GM19328 (cell line): ENCODE results near the gene RRP7A.
"Not testable (repeated sequence)": the region's sequence is repeated elsewhere in the genome, so short reads cannot be mapped to it uniquely, and the experiment has no call there.

ENCODE experiments used
- ATAC-seq: cut with Tn5 transposase; IDR thresholded peaks from one replicate; pipeline ENCODE4 v1.9.1; 2021; ENCODE audit warnings: mild to moderate bottlenecking, moderate library complexity; ENCODE audit not compliant: unreplicated experiment

Gene RRP7A, protein sequence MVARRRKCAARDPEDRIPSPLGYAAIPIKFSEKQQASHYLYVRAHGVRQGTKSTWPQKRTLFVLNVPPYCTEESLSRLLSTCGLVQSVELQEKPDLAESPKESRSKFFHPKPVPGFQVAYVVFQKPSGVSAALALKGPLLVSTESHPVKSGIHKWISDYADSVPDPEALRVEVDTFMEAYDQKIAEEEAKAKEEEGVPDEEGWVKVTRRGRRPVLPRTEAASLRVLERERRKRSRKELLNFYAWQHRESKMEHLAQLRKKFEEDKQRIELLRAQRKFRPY

DNA sequence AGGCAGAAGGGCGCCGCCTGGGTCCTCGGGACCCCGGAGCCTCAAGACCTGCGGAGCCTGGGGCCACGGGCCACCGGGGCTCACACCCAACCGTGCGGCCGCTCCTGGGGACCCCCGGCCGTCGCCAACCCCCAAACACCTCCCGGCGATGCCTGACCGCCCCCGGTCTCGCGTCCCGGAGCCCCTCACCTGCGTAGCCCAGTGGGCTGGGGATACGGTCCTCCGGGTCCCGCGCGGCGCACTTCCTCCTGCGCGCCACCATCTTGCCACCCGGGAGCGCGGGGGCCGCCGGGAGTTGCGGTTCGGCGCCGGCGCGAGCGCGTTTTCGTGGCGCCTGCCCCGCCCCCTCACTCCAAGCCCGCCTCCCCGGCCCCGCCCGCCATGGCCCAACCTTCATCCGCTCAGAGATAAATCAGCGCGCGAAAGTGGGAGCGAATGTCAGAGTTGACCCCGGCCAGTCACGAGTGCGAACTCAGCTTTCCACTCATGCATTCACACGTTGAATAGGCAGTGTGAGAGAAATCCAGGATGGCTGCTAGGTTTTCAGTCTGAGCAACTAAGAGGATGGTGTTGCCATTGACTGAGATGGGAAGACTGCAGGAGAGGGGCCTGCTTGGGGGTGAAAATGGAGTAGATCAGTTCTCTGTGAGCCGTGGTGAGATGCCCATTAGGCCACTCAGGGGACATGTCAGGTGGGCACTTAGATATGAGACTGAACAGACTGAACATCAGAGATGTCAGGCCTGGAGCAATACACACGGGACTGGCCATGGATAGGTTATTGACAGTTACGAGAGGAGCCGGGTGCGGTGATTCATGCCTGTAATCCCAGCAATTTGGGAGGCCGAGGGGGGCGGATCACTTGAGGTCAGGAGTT, at the start of gene RRP7A:
Gene RRP7A, minus strand, starts transcription at position 272 of the 877 bp plus-strand sequence. Its CDS starts 10 bp downstream, at position 262.
- peak; percentile 65 for ATAC-seq

DNA sequence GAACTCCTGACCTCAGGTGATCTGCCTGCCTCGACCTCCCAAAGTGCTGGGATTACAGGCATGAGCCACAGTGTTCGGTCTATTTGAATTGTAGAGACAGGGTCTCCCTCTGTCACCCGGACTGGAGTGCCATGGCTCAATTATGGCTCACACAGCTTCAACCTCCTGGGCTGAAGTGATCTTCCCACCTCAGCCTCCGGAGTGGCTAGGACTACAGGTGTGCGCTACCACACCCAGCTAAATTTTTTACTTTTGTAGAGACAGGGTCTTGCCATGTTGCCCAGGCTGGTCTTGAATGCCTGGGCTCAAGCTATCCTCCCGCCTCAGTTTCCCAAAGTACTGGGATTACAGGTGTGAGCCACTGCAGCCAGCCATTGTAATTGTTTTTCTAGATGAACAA, 48.4 kb upstream of the RRP7A start:
- not testable (repeated sequence) for ATAC-seq

DNA sequence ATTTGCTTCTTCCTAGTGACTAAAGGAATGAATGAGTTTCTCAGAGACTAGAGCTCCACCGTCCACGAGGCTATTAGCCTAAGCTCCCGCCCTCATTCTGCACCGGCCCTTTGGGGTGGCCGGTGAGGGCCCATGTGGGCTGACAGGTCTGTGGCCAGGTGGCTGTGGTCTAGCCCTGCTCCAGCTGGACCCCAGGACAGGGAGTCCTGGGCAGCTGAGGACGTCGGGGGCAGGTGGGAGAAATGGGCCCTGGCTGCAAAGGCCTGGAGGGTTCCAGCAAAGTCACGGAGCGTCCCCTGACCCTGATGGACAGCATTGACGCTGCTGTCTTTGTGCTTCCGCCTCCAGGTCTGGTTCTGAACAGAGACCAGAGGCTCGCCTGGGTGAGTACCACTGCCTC, 46.4 kb upstream of the RRP7A start:
- ATAC-seq = no peak

DNA sequence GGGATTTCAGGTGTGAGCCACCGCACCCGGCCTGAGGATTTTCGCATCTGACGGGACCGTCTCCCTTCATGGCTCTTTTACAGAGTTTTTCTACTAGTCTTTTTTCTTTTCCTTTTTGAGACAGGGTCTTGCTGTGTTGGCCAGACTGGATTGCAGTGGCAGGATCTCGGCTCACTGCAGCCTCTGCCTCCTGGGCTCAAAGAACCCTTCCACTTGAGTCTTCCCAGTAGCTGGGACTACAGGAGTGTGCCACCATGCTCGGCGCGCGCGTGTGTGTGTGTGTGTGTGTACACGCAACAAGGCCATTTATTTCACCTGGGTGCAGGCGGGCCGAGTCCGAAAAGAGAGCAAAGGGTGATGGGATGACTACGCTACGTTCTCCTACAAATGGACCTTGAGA, 45.1 kb upstream of the RRP7A start:
- no peak for ATAC-seq

DNA sequence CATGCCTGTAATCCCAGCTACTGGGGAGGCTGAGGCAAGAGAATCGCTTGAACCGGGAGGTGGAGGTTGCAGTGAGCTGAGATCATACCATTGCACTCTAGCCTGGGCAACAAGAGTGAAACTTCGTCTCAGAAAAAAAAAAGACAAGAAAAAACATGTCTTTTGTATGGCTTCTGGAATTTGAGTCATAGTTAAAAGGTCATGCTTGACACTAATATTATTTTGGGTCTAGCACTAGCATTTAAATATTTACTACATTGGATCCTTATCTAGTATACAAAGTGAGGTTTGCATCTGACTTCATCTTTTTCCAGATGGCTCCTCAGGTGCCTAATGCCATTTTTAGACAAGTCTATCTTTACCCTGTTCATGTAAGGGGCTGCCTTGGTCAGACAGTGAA, 44.3 kb upstream of the RRP7A start:
- ATAC-seq = not testable (repeated sequence)

DNA sequence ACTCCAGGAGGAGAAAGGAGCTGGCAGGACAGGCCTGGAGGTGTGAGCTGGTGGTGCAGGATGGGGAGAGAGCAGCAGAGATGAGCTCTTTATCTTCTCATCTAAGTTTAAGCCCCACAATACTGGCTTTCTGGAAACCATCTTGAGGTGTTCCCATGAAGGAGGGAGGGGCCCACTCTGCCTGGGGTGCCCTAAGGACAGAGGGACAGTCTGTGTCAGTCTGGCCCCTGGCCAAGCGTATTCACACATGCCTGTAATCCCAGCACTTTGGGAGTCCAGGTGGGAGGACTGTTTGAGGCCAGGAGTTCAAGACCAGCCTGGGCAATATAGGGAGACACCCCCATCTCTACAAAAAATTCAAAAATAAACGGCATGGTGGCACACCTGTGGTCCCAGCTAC, 43.1 kb upstream of the RRP7A start:
- no peak for ATAC-seq

DNA sequence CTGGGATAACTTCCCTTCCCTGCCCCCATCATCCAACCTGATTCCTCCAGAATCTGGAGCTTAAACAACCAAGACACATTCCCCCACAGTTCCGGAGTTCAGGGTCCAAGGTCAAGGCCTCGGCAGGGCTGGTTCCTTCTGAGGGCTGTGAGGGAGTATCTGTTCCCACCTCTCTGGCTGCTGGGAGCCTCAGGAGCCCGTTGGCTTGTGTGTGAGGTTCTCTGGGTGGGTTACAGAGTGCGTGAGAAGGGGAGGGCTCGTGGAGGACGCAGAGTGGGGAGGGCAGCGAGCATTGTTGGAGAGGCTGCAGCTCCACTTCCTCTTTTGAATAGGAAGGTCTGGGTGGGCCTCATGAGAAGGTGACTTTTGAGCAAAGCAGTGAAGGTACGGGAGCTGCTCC, 42.7 kb upstream of the RRP7A start:
- ATAC-seq = no peak

DNA sequence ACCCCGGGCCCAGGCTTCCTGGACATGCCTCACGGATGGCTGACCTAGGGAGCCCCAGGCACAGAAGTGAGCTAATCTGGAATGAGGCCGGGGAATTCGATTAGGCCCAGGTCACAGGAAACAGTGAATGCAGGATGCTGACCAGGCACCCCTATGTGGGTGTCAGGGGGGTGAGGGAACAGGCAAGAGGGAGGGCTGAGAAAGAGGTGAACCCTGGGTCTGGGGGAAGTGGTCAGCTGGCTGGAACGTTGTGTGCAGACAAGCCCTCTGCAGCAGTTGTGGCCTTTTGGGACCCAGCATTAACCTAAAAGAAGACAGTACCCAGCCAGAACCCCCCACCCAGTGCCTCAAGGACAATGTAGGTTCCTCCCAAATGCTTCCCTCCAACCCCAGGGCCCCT, 42.3 kb upstream of the RRP7A start:
- no peak for ATAC-seq

DNA sequence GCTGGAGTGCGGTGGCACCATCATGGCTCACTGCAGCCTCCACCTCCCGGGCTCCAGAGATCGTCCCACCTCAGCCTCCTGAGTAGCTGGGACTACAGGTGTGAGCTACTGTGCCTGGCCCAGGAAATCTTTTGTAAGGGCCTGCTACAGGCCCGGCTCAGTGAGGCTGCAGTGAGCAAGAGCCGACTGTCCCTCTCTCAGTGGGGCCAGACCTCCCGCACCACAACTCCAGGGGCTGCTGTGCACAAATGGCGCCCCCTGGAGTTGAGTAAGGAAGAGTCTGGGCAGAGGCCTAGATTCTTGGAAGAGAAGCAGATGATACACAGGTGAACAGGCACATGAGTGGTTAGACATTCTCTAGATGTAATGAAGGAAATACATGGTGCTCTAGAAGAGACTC, 41.2 kb upstream of the RRP7A start:
- no peak for ATAC-seq

DNA sequence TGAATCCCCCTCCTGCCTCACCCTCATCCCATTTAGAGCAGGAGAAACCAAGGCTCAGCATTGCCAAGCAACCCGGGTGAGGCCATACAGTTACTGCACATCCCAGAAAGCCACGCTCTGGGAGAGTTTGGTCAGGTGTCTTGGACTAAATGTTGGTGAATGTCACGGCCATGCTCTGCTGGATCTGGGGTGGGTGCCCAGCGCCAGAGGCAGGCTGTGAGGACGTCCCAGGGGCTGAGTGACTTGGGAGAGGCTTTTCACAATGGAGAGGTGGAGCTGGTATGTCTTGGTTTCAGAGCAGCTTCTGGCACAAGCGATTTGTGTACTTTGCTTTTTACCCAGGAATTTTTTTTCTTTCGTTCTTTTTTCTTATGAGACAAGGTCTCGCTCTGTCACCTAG, 40.8 kb upstream of the RRP7A start:
- ATAC-seq = no peak

DNA sequence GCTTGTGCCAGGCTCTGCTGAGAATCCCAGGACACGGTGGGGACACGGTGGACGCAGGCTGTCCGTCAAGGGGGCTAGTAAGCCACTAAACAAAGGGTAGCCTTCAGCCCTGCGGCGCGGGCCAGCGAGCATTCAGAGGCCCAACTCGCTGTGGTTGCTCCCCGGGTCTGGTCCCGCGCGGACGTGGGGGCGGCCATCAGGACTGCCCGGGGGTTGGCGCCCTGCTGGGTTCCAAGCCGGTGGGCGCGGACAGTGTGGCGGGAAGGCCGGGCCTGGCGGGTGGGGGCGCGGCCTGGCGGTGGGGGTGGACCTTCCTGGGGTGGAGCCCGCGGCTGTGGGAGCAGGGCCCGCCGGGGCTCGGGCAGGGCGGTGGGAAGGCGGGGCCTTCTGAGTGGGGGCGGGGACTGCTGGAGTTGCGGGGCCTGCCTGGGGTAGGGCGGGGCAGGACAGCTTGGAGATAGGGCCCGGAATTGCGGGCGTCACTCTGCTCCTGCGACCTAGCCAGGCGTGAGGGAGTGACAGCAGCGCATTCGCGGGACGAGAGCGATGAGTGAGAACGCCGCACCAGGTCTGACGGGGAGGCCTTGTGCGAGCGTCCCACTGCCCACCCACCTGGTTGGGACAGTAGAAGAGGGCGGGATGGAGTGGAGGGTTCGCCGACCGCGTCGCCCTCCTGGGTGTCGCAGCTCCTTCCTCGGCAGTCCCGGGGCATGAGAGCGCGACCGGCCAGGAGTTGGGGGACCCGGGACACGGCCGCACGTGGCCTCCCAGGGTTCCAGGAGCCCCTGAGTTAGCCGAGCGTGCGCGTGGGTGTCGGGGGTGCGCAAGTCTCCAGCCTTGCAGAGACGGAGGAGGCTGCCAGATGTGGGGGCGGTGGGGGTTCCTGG, 34.1 kb upstream of the RRP7A start, which contains the start of gene SERHL2:
Gene SERHL2, plus strand, starts transcription at position 482 of the 887 bp plus-strand sequence. Its CDS starts 65 bp downstream, at position 547.
- ATAC-seq = no peak

DNA sequence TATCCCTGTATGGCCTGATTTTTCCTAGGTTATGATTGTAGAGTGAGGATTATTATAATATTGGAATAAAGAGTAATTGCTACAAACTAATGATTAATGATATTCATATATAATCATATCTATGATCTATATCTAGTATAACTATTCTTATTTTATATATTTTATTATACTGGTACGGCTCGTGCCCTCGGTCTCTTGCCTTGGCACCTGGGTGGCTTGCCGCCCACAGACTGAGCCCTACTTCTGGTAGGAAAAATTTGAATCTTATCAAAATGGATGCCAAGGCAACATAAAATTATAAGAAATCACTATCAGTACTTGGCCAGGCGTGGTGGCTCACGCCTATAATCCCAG, 32.7 kb upstream of the RRP7A start:
- not testable (repeated sequence) for ATAC-seq

DNA sequence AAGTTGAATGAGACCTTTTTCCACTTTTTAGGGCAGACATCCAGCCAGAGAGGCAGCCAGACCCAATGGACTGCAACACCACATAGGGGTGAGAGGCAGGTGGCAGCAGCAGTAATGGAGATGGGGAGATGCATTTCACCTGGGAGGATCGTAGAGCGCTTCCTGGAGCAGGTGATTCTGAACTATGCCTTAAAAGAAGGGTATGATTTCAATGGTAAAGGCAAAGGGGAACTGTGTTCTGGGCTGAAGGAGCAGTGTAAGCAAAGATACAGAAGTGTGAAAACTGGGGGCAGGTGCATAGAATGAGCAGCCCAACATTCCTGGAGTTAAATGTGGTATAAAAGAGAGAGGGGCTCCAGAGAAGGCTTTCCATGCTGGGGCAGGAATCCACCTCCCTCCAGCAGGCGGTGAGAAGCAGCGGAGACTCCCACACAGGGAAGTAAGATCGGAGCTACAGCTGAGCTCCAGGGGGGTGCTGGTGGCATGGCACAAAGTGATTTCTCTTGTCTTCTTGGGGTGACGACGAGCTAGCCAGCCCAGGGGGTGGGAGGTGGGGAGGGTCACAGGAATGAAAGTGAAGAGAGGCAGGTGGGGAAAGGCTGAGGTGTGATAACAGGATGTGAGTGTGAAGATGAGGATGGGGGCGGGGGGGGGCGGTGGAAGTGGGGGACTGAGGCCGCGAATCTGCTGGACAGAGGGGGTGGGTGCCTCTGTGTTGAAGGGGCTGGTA, 29.9 kb upstream of the RRP7A start:
- no peak for ATAC-seq

DNA sequence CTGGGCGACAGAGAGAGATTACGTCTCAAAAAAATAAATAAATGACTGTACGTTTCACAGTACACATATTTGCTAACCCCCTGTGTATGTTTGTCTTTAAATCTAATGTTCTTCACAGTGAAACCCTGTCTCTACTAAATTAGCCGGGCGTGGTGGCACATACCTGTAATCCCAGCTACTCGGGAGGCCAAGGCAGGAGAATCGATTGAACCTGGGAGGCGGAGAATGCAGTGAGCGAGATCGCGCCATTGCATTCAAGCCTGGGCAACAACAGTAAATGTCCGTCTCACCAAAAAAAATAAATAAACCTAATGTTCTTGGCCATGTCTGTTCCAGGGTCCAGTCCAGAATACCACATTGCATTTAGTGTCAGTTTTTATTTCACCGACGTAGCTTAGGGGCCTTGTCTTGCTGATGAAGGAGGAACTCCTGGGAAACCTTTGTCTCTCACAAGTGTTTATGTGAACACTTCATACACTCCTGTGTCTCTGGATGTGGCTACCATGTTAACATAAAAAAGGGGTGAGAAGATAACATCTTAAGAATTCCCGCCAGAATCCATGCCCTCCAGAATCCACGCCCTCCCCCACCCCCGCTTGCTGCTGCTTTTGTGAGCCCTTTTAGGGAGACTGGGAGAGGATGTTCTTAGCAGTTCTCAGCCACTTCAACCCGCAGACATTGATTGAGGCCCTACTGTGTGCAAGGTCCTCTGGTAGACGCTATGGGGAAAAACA, 29.2 kb upstream of the RRP7A start:
- ATAC-seq = no peak

DNA sequence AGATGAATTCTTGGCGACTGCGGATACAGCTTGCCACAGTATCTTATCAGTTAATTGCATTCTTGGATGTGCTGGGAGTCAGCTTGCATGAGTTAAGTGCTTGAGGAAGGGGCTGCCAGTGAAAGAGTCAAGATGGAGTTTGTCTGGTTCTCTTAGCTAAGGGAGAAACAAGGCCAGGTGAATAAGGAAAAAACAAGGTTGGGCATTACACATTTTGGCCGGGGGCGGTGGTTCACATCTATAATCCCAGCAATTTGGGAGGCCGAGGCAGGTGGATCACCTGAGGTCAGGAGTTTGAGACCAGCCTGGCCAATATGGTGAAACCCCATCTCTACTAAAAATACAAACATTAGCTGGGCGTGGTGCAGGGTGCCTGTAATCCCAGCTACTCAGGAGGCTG, 28.5 kb upstream of the RRP7A start:
- ATAC-seq = not testable (repeated sequence)

DNA sequence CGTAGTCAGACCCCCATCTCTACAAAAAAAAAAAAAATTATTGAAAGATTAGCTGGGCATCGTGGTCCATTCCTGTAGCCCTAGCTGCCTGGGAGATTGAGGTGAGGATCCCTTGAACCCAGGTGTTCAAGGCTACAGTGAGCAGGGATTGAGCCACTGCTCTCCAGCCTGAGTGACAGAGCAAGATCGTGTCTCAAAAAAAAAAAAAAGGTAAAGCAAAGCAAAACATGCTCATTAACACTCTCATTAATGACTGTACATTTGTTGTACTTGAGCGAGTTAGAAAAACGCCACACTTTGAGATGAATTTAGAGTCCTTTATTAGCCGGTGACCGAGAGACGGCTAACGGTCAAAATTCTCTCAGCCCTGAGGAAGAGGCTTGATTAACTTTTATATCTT, 28.0 kb upstream of the RRP7A start:
- no peak for ATAC-seq

DNA sequence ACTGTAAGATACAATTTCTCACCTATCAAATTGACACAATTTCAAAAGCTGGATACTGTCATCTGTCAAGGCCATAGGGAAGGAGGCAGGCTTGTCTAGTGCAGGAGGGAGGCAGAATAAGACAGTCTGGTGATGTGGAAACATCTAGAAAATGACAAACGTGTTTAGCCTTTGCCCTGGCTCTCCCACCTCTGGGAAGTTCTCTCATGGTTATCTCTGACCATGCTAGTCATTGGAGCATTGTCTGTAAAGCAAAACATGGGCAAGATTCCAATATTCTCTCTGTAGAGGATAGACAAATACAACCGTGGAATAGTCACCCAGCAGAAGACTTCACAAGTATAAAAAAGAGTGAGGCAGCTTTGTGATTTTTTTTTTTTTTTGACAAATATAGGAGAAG, 25.1 kb upstream of the RRP7A start:
- ATAC-seq = no peak

DNA sequence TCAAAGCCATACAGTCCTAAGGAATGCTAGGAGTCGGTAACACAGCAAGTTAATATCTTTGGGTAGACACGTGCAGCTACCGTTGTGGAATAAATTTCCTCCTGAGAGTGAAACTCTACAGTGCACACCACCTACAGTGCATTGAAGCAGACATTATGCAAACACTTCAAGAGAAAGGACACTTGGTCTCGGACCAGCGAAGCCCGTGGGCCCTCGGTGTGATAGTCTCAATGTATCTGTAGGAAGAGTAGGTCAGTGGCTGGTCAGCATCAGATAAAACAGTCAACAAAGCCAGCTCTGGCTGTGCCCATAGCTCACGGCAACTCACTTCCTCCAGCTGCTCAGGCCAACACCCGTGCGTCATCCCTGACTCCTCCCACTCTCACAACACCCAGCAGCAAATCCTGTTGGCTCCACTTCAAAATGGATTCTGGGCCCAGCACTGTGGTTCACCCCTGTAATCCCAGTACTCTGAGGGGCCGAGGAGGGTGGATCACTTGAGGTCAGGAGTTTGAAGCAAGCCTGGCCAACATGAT, 19.7 kb upstream of the RRP7A start:
- ATAC-seq = not testable (repeated sequence)

DNA sequence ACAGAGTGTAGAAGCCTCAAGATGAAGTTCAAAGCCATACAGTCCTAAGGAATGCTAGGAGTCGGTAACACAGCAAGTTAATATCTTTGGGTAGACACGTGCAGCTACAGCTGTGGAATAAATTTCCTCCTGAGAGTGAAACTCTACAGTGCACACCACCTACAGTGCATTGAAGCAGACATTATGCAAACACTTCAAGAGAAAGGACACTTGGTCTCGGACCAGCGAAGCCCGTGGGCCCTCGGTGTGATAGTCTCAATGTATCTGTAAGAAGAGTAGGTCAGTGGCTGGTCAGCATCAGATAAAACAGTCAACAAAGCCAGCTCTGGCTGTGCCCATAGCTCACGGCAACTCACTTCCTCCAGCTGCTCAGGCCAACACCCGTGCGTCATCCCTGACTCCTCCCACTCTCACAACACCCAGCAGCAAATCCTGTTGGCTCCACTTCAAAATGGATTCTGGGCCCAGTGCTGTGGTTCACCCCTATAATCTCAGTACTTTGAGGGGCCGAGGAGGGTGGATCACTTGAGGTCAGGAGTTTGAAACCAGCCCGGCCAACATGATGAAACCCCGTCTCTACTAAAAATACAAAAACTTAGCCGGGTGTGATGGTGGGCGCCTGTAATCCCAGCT, 17.7 kb upstream of the RRP7A start:
- ATAC-seq = peak; percentile 48
